PC-3 (cell line): Measurements from ENCODE around the gene THRB. TPM values are rescaled to one million over a fixed set of nuclear protein-coding genes. Genes with fewer than 3 reads are reported as not detected.

Experiments
- ATAC-seq: fragments of 200-7000 bp; cut with Tn5 transposase; 2 replicates; pipeline ENCODE4 v1.9.1; 2020; ENCODE audit warnings: mild to moderate bottlenecking, moderate library complexity
- BruUV-seq: library from RNA; stranded (reverse); fragments of 400-500 nt; replicated peaks from 2 replicates; lab custom pipeline; 2021; lab: Mats Ljungman, UMichigan
- CTCF ChIA-PET: fragments of 300-600 bp; sonication (Branson Sonifier 250); formaldehyde crosslinking; loops from one replicate; lab custom pipeline; 2022; ENCODE audit warnings: antibody characterized with exemption; lab: Charles Lee
- POLR2A ChIA-PET: fragments of 300-600 bp; sonication (Branson Sonifier 250); formaldehyde crosslinking; loops from one replicate; lab custom pipeline; 2022; ENCODE audit warnings: antibody characterized with exemption; ENCODE audit not compliant: unreplicated experiment; lab: Charles Lee
- DNase-seq: peaks from one replicate; pipeline ENCODE4 v3.0.0-alpha.2; 2015
- H2AFZ ChIP-seq: fragments of 300-600 bp; sonication (generic); 2 replicates; pipeline ENCODE4 v1.6.0; 2016; ENCODE audit warnings: antibody characterized with exemption, low read length
- H3F3A ChIP-seq: fragments of 300-600 bp; sonication (generic); one replicate; pipeline ENCODE4 v1.6.0; 2017; ENCODE audit warnings: antibody characterized with exemption, low read length, control low read depth, mild to moderate bottlenecking; ENCODE audit not compliant: unreplicated experiment
- H3K27ac ChIP-seq: fragments of 300-600 bp; sonication (generic); 2 replicates; pipeline ENCODE4 v1.5.1; 2016; ENCODE audit warnings: mild to moderate bottlenecking, low read length
- H3K27me3 ChIP-seq: fragments of 300-600 bp; sonication (generic); 2 replicates; pipeline ENCODE4 v1.6.1; 2016; ENCODE audit warnings: low read length, mixed read lengths
- H3K36me3 ChIP-seq: fragments of 300-600 bp; sonication (generic); 2 replicates; pipeline ENCODE4 v1.6.1; 2016; ENCODE audit warnings: low read depth, mixed run types, low read length, mixed read lengths
- H3K4me1 ChIP-seq: fragments of 300-600 bp; sonication (generic); 2 replicates; pipeline ENCODE4 v1.5.1; 2016; ENCODE audit warnings: low read length; ENCODE audit not compliant: insufficient read depth
- H3K4me2 ChIP-seq: fragments of 300-600 bp; sonication (generic); 2 replicates; pipeline ENCODE4 v1.6.0; 2016; ENCODE audit warnings: low read length
- H3K4me3 ChIP-seq: fragments of 300-600 bp; sonication (generic); 2 replicates; pipeline ENCODE4 v1.5.1; 2016; ENCODE audit warnings: mild to moderate bottlenecking, low read length, mixed read lengths
- H3K79me2 ChIP-seq: fragments of 300-600 bp; sonication (generic); 2 replicates; pipeline ENCODE4 v1.6.1; 2017; ENCODE audit warnings: low read length, mixed read lengths
- H3K9ac ChIP-seq: fragments of 300-600 bp; sonication (generic); 2 replicates; pipeline ENCODE4 v1.6.0; 2016; ENCODE audit warnings: mild to moderate bottlenecking, low read length
- H3K9me2 ChIP-seq: fragments of 300-600 bp; sonication (generic); replicated peaks from 2 replicates; pipeline ENCODE4 v1.6.1; 2016; ENCODE audit warnings: mixed run types, low read length, mixed read lengths
- H3K9me3 ChIP-seq: fragments of 300-600 bp; sonication (generic); 2 replicates; pipeline ENCODE4 v1.6.1; 2016; ENCODE audit warnings: low read length, mixed read lengths
- H4K20me1 ChIP-seq: fragments of 300-600 bp; sonication (generic); 2 replicates; pipeline ENCODE4 v1.6.1; 2016; ENCODE audit warnings: low read length, mixed read lengths
- CTCF ChIP-seq: fragments of 300-600 bp; sonication (generic); conservative IDR thresholded peaks from 2 replicates; pipeline ENCODE4 v1.5.1; 2017; ENCODE audit warnings: antibody characterized with exemption, low read depth, mild to moderate bottlenecking, low read length
- EZH2 ChIP-seq: fragments of 300-600 bp; sonication (generic); IDR thresholded peaks from one replicate; pipeline ENCODE4 v1.6.1; 2017; ENCODE audit warnings: antibody characterized with exemption, mild to moderate bottlenecking, low read length; ENCODE audit not compliant: unreplicated experiment
- EZH2phosphoT487 ChIP-seq: fragments of 300-600 bp; sonication (generic); IDR thresholded peaks from 2 replicates; pipeline ENCODE4 v1.6.1; 2018; ENCODE audit warnings: mild to moderate bottlenecking, antibody characterized with exemption, low read length, borderline replicate concordance
- intact Hi-C: fragments of 100-400 bp; cut with micrococcal nuclease; formaldehyde crosslinking; loops from 2 replicates; pipeline ENCODE4 v1.9.0; 2023
- total RNA-seq: library from RNA; depleted of rRNA; stranded (reverse); fragments of >200 nt; gene quantifications from 2 replicates; pipeline ENCODE4 v1.2.3, GENCODE V29; 2014

Gene THRB
- total RNA-seq, 1 experiment from 2014 or later, result 9.7 TPM

DNA sequence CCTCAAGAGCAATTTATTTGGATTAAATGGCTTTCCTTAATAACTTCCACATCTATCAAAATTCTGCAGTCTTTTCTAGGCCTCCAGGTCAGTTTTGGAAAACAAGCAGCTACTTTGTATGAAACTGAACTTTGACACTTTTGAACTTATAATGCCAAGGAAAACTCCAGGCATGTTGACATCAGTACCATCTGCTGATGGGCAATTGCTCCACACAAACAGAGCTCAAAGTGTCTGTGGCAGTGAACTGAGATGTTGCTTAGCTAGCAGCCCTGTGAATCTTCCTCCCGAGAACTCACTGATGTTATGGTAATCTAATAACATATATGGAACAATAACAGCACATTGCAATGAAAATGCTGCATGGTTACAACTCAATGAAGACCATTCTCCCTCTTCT, 250.2 kb downstream of the THRB start:
- Histone ChIP-seq H3K4me3 (no peak overlapping the region), H3K9ac (no peak overlapping the region), H3K36me3 (no peaks in the 10 kb centered on the region), H3K4me1 (peaks cover 32% of the 10 kb centered on the region), H2AFZ (no peak overlapping the region), H3K79me2 (no peaks in the 10 kb centered on the region), H4K20me1 (no peaks in the 10 kb centered on the region), H3K9me2 (no peaks in the 10 kb centered on the region), H3F3A (no peaks in the 10 kb centered on the region), H3K4me2 (no peak overlapping the region), H3K27me3 (no peaks in the 10 kb centered on the region), H3K27ac (no peak overlapping the region), H3K9me3 (no peaks in the 10 kb centered on the region)
- TF ChIP-seq EZH2 (no peak), EZH2phosphoT487 (no peak), CTCF (no peak)
- ATAC-seq, result no peak
- intact Hi-C loops, result no loop called here
- ChIA-PET CTCF (no interaction called here), POLR2A (no interaction called here)
- BruUV-seq, result no TSS peak
- DNase-seq, result no peak

- intact Hi-C loops, result no loop called here
- CTCF ChIA-PET, result interaction anchor here (0.7 to 1.3 kb wide), 2 partner anchors 56 to 442 kb away, joined by 3 to 4 read pairs; no protein-coding TSS in a partner anchor
- peaks cover 46% of the 10 kb centered on the region for H3K4me1 ChIP-seq
- peak overlapping the region; percentile 15; the same call in 1 of the 2 replicates for H3K4me3 ChIP-seq
- POLR2A ChIA-PET, result interaction anchor here (0.5 kb wide), 1 partner anchor 325 kb away, joined by 4 read pairs; the partner anchor contains the start of genes NKIRAS1 and RPL15
- TF ChIP-seq CTCF (no peak), EZH2phosphoT487 (no peak), EZH2 (no peak)
- H3K9ac ChIP-seq, result peak overlapping the region; percentile 49
- H3K79me2 ChIP-seq, result no peaks in the 10 kb centered on the region
- no TSS peak for BruUV-seq
- peak overlapping the region; percentile 90 for H3K27ac ChIP-seq
- peak; percentile 93 for DNase-seq
- no peaks in the 10 kb centered on the region for H3K9me2 ChIP-seq
- H4K20me1 ChIP-seq, result no peaks in the 10 kb centered on the region
- peak overlapping the region; percentile 63 for H3K4me2 ChIP-seq
- H2AFZ ChIP-seq, result peak overlapping the region; percentile 44
- no peaks in the 10 kb centered on the region for H3K9me3 ChIP-seq
- no peaks in the 10 kb centered on the region for H3K27me3 ChIP-seq
- peak; percentile 35 for ATAC-seq
- H3K36me3 ChIP-seq, result no peaks in the 10 kb centered on the region
- no peaks in the 10 kb centered on the region for H3F3A ChIP-seq
Measured at GRCh38 chr3:24242012-24242698, 252.5 kb downstream of the THRB start.

DNA sequence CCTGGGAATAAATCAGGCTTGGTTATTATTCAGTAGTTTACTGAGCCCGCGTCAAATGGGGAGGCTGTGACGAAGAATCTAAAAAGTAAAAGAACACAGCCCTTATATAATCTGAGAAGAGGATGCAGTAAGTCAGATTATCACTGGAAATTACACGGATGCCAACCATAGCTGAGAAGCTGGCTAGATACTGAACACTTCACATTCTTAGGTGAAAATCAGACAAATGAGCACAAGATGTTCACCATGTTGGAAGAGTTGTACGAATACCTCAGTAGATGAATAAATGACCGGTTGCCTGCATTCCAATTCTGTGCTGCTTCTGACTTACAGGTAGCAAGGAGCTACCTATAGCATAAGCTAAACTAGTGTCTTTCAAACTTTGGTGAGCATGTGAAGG, 254.3 kb downstream of the THRB start:
- Histone ChIP-seq H2AFZ (no peak overlapping the region), H3K27me3 (no peaks in the 10 kb centered on the region), H3K4me2 (no peak overlapping the region), H3K4me1 (peaks cover 57% of the 10 kb centered on the region), H3K27ac (no peak overlapping the region), H3K4me3 (no peak overlapping the region), H3K36me3 (no peaks in the 10 kb centered on the region), H3K79me2 (no peaks in the 10 kb centered on the region), H3K9me3 (no peaks in the 10 kb centered on the region), H3F3A (no peaks in the 10 kb centered on the region), H4K20me1 (no peaks in the 10 kb centered on the region), H3K9ac (no peak overlapping the region), H3K9me2 (no peaks in the 10 kb centered on the region)
- intact Hi-C loops, result no loop called here
- TF ChIP-seq EZH2phosphoT487 (no peak), EZH2 (no peak), CTCF (no peak)
- POLR2A ChIA-PET, result no interaction called here
- no peak for ATAC-seq
- CTCF ChIA-PET, result interaction anchor here (0.8 kb wide), 1 partner anchor 9 kb away, joined by 3 read pairs; no protein-coding TSS in a partner anchor
- BruUV-seq, result no TSS peak
- no peak for DNase-seq
